PC-9 (cell line): ENCODE data around the gene ARL4A.

ENCODE experiments used
- EZH2 ChIP-seq: fragments of 200-600 bp; sonication (generic); IDR thresholded peaks from 2 replicates; pipeline ENCODE4 v1.8.0; 2017; ENCODE audit warnings: antibody characterized with exemption, low read depth
- TF ChIP-seq, protein P1 (sequence below): fragments of 200-600 bp; sonication (generic); conservative IDR thresholded peaks from 2 replicates; pipeline ENCODE4 v1.6.1; 2017; ENCODE audit warnings: mixed run types, antibody characterized with exemption, mild to moderate bottlenecking, moderate library complexity

DNA sequence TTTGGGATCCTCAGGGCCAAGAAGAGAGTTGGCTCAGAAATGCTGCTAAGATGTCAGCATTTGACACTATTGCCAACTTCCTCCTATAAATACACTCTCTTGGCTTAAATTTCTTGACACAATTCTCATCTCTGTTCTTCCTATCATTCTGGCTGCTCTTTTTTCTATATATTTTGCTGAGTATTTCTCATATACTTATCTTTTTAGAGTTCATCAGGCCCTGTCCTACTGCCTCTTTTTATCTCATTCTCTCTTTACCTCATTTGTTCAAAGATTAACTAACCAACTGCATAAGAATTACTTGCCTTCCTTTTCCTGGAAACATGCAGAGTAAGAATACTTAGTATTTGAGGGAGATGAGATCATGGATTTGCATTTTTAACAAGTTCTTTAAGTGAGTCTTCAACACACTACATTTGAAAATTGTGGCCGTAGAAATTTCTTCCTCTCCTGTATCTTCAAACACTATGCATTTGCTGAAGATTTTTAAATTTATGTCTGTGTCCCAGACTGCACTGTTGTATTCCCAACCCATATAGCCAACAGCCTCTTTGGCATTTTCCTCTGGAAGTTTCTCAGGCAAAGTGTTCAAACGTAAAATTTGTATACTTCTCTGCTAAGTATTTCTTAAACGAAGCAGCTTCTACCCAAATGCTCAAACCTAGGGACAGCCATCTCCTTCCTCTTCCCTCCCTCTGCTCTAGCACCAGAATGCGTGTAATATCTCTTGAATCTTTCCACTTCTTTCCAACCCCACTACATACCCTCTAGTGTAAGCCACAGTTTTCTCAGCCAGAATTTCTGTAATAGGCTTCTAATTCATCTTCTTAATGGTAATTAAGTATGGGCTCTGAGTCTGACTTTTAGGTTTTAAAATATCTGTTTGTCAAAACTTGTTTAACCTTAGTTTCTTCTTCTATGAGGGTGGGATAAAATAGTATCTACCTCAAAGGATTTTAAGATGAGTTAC is 35.5 kb downstream of the ARL4A start:
- TF ChIP-seq EZH2 = no peak
- TF ChIP-seq, protein P1, sequence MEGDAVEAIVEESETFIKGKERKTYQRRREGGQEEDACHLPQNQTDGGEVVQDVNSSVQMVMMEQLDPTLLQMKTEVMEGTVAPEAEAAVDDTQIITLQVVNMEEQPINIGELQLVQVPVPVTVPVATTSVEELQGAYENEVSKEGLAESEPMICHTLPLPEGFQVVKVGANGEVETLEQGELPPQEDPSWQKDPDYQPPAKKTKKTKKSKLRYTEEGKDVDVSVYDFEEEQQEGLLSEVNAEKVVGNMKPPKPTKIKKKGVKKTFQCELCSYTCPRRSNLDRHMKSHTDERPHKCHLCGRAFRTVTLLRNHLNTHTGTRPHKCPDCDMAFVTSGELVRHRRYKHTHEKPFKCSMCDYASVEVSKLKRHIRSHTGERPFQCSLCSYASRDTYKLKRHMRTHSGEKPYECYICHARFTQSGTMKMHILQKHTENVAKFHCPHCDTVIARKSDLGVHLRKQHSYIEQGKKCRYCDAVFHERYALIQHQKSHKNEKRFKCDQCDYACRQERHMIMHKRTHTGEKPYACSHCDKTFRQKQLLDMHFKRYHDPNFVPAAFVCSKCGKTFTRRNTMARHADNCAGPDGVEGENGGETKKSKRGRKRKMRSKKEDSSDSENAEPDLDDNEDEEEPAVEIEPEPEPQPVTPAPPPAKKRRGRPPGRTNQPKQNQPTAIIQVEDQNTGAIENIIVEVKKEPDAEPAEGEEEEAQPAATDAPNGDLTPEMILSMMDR = no peak
